ENCODE results near the gene LRP4.

Gene LRP4

GRCh38 chr11:46890665-46891064 is 27.7 kb downstream of the LRP4 start:
- no peak for DNase-seq

- DNase-seq = peak; percentile 42
Observed at GRCh38 chr11:46889689-46890475, 28.5 kb downstream of the LRP4 start.

- DNase-seq = no peak
Observed at GRCh38 chr11:46889251-46889650, 29.1 kb downstream of the LRP4 start.

GRCh38 chr11:46888636-46889035 is 29.7 kb downstream of the LRP4 start:
- DNase-seq = no peak

GRCh38 chr11:46886211-46886610 is 32.1 kb downstream of the LRP4 start:
- no peak for DNase-seq

DNA sequence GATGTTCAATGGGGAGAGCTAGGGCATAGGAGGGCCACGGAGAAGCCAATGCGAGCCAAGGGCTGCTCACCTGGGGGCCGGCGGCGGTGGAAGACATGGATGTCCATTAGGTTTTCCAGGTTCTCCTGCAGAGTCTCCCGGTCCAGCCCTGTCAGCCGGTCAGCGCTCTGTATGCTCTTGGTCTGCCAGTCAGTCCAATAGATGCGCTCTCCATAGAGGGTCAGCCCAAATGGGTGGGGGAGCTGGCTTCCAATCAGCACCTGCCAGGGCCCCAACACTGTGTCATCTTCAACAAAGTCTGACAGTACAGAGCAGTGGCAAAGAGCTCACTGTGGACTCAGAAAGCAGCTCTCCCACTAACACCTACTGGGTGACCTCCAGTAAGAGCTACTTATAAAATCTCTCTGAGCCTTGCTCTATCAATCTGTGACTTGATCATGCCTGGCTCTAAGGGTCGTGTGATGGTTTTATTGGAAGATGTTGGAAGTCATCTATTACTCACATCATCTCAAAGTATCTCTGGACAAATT is 39.2 kb downstream of the LRP4 start:
- no peak for DNase-seq

DNA sequence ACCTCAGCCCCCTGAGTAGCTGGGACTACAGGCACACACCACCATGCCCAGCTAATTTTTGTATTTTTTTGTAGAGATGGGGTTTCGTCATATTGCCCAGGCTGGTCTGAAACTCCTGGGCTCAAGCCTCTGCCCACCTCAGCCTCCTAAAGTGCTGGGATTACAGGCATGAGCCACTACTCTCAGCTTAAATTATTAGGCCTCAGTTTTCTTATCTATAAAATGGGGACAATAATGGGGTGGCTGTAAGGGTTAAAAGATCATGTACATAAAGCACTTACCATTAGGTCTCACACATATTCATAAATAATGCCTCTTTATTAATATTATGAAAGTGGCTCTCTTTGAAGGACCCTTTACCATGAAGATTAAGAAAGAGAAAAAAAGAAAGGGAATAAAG is 40.8 kb downstream of the LRP4 start:
- DNase-seq = no peak

DNA sequence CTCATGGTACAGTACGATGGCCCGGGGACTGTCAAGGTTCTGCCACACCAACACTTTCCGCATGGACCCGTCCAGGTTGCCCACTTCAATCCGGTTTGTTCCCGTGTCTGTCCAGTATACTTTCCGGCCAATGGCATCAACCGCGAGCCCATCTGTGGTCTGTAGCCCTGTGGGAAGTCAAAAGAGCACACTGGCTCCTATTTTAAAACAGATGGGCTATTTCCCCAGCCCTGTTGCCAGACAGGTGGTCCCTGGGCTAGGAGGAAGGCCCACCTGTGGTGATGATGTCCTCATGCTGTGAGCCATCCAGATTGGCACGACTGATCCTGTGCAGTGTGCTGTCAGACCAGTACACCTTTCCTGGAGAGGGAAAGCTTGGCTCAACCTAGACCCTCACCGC is 41.9 kb downstream of the LRP4 start:
- DNase-seq = no peak

DNA sequence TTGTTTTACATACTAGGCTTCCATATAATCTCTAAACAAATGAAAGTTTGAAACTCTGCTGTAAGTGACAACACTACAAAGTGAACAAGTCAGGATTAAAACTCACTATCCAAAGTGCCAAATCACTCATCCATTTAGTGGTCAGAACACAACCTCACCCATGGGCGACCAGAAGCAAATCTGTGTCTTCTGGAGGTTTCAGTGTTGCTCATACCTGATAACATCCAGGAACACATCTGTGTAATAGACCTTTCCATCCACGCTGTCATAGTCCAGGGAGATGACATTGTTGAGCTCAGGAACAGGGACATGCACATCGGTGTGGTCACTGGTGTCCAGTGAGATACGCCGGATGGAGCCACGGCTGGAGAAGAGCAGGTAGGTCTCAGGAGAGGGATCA is 43.8 kb downstream of the LRP4 start:
- no peak for DNase-seq

DNA sequence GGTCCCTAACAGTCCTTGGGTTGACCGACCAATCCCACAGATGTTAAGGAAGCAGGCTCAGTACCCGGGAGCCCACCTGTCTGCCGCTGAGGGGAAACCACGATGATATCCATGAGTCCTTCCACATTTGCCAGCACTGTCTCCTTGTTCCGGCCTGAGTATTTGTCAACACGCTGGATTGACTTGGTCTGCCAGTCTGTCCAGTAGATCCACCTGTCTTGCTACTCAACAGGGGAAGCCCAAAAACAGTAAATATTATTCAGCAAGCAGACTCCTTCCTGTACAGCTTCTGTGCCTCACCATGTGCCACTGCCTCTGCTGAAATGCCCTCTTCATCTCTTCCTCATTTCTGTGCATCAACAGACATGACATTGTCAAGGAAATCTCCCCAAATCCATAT is 49.4 kb downstream of the LRP4 start:
- no peak for DNase-seq

DNA sequence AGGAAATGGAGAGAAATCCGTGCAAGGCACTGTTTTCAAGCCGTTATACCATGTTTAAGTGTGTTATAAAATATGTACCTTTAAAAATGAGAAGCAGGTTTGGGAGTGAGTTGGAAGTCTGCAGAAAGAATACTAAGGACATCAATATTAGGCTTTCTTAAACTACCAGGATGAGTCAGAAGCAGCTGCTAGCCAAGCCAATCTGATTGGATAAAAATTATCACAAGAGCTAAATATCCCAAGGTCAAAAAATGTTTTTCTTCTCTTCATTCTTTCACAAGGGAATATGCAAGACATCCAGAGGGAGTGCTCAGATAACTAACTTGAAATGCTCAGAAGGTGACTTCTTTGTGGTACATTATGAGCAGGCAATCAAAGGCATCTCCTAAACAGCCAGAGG is 53.0 kb downstream of the LRP4 start:
- no peak for DNase-seq

DNA sequence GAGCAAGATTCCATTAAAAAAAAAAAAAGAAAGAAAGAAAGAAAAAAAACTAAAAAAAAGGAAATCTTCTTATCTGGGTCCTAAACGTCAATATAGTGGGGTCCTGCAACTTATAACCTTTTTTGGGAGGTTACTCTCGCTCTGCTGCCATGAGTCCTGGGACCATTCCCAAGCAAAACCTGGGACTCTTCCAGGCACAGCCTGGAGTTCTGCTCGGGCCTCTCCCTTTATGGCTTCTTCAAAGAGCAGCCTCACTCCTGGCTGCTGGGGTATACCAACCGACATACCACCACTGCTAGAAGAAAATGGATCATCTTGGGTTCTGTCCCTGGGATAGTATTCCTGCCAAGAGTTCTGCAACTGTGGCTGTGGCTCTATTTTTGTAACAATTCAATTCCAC is 58.1 kb downstream of the LRP4 start:
- no peak for DNase-seq

GRCh38 chr11:46858920-46859546 is 59.3 kb downstream of the LRP4 start:
- DNase-seq = no peak

GRCh38 chr11:46857666-46858065 is 60.7 kb downstream of the LRP4 start:
- no peak for DNase-seq

DNA sequence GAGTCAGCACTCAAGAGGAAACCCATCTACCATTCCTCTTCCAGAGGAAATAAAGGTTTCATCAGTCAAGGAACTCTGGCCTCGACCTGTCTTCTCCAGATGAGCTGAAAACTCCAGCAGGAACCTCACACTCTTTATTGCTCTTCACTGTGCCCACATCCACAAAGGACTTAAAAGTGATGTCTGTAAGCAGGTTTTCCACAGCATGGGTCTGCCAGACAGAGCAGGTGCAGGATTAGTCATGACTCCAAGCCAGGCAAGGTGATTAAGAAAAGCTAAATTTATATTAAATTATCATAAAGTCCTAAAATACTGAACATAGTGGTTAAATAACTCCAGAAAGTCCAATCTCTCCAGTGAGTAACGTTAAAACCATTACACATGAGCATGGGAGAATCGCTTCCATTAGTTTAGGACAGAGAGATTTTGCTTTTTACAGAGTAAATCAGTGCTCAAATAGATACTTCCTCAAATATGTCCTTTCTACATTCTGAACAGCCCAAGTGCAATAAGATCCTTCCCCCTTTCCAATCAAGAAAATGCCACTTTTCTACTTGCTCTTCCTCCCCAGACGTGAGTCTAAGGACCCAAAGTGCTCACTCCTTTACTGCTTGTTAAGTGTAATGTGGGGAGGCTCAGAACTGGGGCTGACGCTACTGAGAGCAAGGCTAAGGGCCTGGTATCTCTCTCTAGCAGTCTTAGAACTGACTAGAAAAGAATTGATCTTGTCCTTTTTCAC is 61.6 kb downstream of the LRP4 start:
- DNase-seq = no peak

DNA sequence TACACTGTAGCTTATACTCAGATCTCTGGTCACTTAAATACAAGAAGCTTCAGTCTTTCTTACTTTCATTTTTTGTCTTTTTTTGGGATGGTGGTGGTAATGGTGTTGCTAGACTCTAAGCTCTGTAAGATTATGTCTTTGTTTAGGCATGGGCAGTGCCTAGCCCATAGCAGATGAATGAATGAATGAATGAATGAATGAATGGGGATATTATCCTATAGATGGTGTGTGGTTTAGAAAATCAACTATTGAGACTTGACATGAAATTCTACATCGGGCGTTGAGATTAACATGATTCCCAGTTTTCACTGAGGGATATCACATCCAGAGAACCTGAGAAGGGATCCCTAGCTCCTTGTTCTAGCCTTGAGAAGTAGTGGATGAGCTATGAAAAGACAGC is 62.5 kb downstream of the LRP4 start:
- DNase-seq = no peak

GRCh38 chr11:46855167-46855566 is 63.2 kb downstream of the LRP4 start:
- DNase-seq = no peak

DNA sequence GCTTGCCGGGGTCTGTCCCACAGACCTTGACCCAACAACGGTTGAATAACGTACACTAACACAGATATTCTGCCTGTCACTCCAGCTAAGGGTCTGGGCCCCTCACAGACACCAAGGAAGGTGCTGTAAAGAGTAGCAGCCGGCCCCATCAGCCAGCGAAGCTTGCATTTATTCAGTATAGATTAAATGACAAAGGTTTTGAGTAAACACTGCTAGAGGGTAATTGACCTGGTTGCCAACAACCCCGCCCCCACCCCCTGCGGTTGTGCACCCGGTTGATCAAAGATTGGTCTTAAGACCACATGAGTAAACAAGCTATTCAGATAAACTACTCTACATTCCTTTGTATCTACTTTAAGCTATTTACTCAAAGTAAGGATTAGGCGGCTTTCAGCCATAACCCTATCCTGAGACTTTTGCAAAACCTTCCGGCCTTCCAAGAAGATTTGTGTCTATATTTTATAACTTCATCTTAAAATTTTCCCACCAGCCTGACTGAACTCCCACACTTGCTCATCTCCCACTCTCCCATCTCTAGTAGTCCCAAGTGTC is 67.4 kb downstream of the LRP4 start:
- no peak for DNase-seq

GRCh38 chr11:46849631-46850030 is 68.7 kb downstream of the LRP4 start:
- DNase-seq = no peak

- no peak for DNase-seq
Observed at GRCh38 chr11:46846510-46846830, 71.9 kb downstream of the LRP4 start.

DNA sequence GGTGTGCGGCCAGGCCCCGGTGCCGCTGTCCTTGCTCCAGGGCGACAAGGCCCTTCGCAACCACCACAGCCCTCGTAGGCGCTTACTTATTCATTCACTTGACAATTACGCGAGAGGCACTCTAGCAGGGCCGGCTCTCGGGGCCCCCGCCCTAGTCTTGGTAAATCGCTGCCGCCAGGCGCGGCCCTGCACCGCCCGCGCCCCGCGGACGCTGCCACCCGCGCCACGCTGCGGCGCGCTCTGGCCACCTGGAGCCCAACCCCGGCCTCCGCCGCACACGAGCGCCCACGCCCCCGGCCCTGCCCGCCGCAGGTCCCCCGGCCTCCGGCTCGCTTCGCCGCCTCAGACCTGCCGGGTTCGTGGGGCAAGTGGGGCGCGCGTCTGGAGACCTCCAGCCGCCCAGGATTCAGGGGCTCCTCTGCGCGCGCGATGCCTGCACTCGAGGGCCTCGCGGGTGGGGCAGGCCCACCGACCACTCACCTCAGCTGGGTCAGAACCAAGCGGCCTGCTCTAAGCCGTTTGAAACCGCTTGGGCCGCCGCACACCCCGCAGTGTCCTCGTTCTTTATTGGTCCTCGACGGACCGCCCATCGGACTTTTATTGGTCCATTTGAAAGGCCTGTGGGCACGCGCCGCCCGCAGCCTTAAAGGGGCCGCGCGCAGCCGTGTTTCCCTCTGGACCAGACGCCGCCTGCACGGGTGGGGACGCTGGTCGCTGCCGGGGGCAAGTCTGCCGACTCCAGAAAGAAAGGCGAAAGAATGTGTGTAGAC is 72.4 kb downstream of the LRP4 start, which contains the start of gene CKAP5:
Gene CKAP5 (minus strand): TSS at position 541 of the 770 bp plus-strand sequence. CDS start 25,049 bp downstream, outside the sequence.
- DNase-seq = peak; percentile 77

DNA sequence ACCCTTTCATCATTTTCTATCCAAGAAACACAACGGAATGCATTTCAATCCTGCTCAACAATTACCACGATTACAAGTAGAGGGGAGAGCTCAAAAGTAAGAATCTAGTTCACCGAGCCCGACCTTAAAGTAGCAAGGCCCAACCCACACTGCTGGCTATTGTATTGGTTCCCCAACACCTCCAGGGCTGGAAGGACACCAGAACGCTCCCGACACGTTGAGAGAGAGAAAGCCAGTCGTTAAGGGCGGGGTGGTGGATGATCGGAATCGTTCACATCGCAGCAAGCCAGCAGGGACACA is 73.0 kb downstream of the LRP4 start:
- no peak for DNase-seq

DNA sequence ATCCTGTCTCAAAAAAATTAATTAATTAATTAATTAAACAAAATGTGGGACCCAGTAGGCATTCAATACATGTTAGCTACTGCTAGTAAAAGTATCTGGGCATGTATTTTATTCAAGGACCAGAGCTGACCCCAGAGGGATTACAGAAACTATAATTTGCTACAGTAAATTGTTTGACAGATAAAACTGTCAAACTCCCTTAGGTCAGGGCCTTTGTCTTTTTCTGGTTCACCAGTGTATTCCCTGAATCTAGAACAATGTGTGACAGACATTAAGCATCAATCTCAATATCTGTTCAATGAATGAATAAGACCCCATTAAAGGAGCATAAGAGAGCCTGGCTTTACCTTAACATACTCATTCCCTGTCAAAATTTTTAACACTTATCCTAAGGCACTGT is 78.2 kb downstream of the LRP4 start:
- DNase-seq = no peak
